ENCODE measurements around the gene ABCC6. TPM values are rescaled to one million over a fixed set of nuclear protein-coding genes. Genes with fewer than 3 reads are reported as not detected.

Gene ABCC6
- total RNA-seq, 1 experiment from 2014 or later: 44.6 TPM

- H3K27me3 ChIP-seq (replicated peaks; ENCODE audit: control insufficient read depth, insufficient read depth, low read length): no peaks in the 10 kb centered on the region
- Mint-ChIP-seq H3K4me1 (ENCODE audit: low read depth, unreplicated experiment) (no peaks in the 10 kb centered on the region), H3K4me3 (ENCODE audit: unreplicated experiment) (no peak overlapping the region), H3K27ac (ENCODE audit: unreplicated experiment) (no peak overlapping the region), H3K27me3 (ENCODE audit: insufficient read depth, unreplicated experiment) (no peaks in the 10 kb centered on the region), H3K9me3 (ENCODE audit: unreplicated experiment) (no peaks in the 10 kb centered on the region), H3K36me3 (ENCODE audit: insufficient read depth, unreplicated experiment) (peaks cover 17% of the 10 kb centered on the region)
- CTCF ChIA-PET: no interaction called here
- BruUV-seq (replicated peaks): no TSS peak
- no peaks in the 10 kb centered on the region for H3K9me3 ChIP-seq
- POLR2A ChIA-PET: no interaction called here
- no peak overlapping the region for H3K4me3 ChIP-seq (ENCODE audit: low read depth, low read length)
- no peak for TF ChIP-seq CTCF (IDR thresholded peaks at IDR 0.05; ENCODE audit: insufficient read depth in 1 of 2, low read depth in 1 of 2, low read length in 1 of 2, severe bottlenecking in 1 of 2, unreplicated experiment in 1 of 2)
- no peaks in the 10 kb centered on the region for H3K4me1 ChIP-seq
- intact Hi-C loops (cut with micrococcal nuclease; ENCODE audit: unreplicated experiment): loop anchor here (5.0 kb wide), 1 partner anchor 431 kb away; no protein-coding TSS in a partner anchor
- no peaks in the 10 kb centered on the region; the same call in 1 of the 2 replicates for H3K36me3 ChIP-seq (ENCODE audit: control insufficient read depth, insufficient read depth, low read length)
- no peak for DNase-seq
Measured at GRCh38 chr16:16197966-16198365, 25.3 kb downstream of the ABCC6 start.

- no TSS peak for BruUV-seq (replicated peaks)
- Mint-ChIP-seq H3K4me3 (ENCODE audit: unreplicated experiment) (no peak overlapping the region), H3K36me3 (ENCODE audit: insufficient read depth, unreplicated experiment) (peaks cover 23% of the 10 kb centered on the region), H3K27me3 (ENCODE audit: insufficient read depth, unreplicated experiment) (no peaks in the 10 kb centered on the region), H3K27ac (ENCODE audit: unreplicated experiment) (no peak overlapping the region), H3K9me3 (ENCODE audit: unreplicated experiment) (no peaks in the 10 kb centered on the region), H3K4me1 (ENCODE audit: low read depth, unreplicated experiment) (no peaks in the 10 kb centered on the region)
- intact Hi-C loops (cut with micrococcal nuclease; ENCODE audit: unreplicated experiment): loop anchor here (5.0 kb wide), 1 partner anchor 430 kb away; no protein-coding TSS in a partner anchor
- Histone ChIP-seq H3K4me1 (no peaks in the 10 kb centered on the region), H3K9me3 (no peaks in the 10 kb centered on the region), H3K36me3 (ENCODE audit: control insufficient read depth, insufficient read depth, low read length) (no peaks in the 10 kb centered on the region; the same call in 1 of the 2 replicates), H3K27me3 (replicated peaks; ENCODE audit: control insufficient read depth, insufficient read depth, low read length) (no peaks in the 10 kb centered on the region), H3K4me3 (ENCODE audit: low read depth, low read length) (no peak overlapping the region)
- no peak for TF ChIP-seq CTCF (IDR thresholded peaks at IDR 0.05; ENCODE audit: insufficient read depth in 1 of 2, low read depth in 1 of 2, low read length in 1 of 2, severe bottlenecking in 1 of 2, unreplicated experiment in 1 of 2)
- ChIA-PET CTCF (no interaction called here), POLR2A (no interaction called here)
- DNase-seq: no peak
Measured at GRCh38 chr16:16197331-16197730, 26.0 kb downstream of the ABCC6 start.

- CTCF ChIA-PET: no interaction called here
- TF ChIP-seq CTCF (IDR thresholded peaks at IDR 0.05; ENCODE audit: insufficient read depth in 1 of 2, low read depth in 1 of 2, low read length in 1 of 2, severe bottlenecking in 1 of 2, unreplicated experiment in 1 of 2): no peak
- Histone ChIP-seq H3K36me3 (ENCODE audit: control insufficient read depth, insufficient read depth, low read length) (no peaks in the 10 kb centered on the region; the same call in 1 of the 2 replicates), H3K9me3 (no peaks in the 10 kb centered on the region), H3K4me3 (ENCODE audit: low read depth, low read length) (no peak overlapping the region), H3K27me3 (replicated peaks; ENCODE audit: control insufficient read depth, insufficient read depth, low read length) (no peaks in the 10 kb centered on the region), H3K4me1 (no peaks in the 10 kb centered on the region)
- BruUV-seq (replicated peaks): no TSS peak
- Mint-ChIP-seq H3K9me3 (ENCODE audit: unreplicated experiment) (no peaks in the 10 kb centered on the region), H3K4me1 (ENCODE audit: low read depth, unreplicated experiment) (no peaks in the 10 kb centered on the region), H3K36me3 (ENCODE audit: insufficient read depth, unreplicated experiment) (peaks cover 26% of the 10 kb centered on the region), H3K27me3 (ENCODE audit: insufficient read depth, unreplicated experiment) (no peaks in the 10 kb centered on the region), H3K27ac (ENCODE audit: unreplicated experiment) (no peak overlapping the region), H3K4me3 (ENCODE audit: unreplicated experiment) (no peak overlapping the region)
- intact Hi-C loops (cut with micrococcal nuclease; ENCODE audit: unreplicated experiment): loop anchor here (5.0 kb wide), 1 partner anchor 429 kb away; no protein-coding TSS in a partner anchor
- DNase-seq: no peak
- POLR2A ChIA-PET: no interaction called here
Measured at GRCh38 chr16:16196099-16196498, 27.2 kb downstream of the ABCC6 start.

All from Caco-2 (cell line).